Heart right ventricle (tissue), 16 donors: ENCODE data around the gene KRTDAP. TPM values are rescaled to one million over a fixed set of nuclear protein-coding genes. Genes with fewer than 3 reads are reported as not detected.
A peak's percentile ranks its signal among the peaks of the same experiment; 100 is the strongest.

Experiments used
- ATAC-seq, 8 donors: fragments of 200-7000 bp; cut with Tn5 transposase; one replicate each; pipeline ENCODE4 v1.9.1; 2020; ENCODE audit warnings: mild to moderate bottlenecking in 8 of 8, moderate library complexity in 8 of 8, moderate number of reproducible peaks in 1 of 8
- DNase-seq, 2 donors: peaks; one replicate each; pipeline ENCODE4 v3.0.0-alpha.2; 2020
- H3K27ac ChIP-seq, 10 donors: fragments of 200-600 bp; sonication (generic) in 2 of 10; one replicate each; pipeline versions ENCODE4 v1.5.0 to v1.8.0; 2020 to 2022; ENCODE audit warnings: mild to moderate bottlenecking in 3 of 10
- H3K27me3 ChIP-seq, 7 donors: fragments of 200-600 bp; one replicate each; pipeline ENCODE4 v1.8.0; 2021 to 2022; ENCODE audit warnings: mild to moderate bottlenecking in 2 of 7
- H3K36me3 ChIP-seq, 9 donors: fragments of 200-600 bp; sonication (generic) in 1 of 9; one replicate each; pipeline versions ENCODE4 v1.5.0 to v1.8.0; 2020 to 2022; ENCODE audit warnings: mild to moderate bottlenecking in 2 of 9
- H3K4me1 ChIP-seq, 9 donors: fragments of 200-600 bp; sonication (generic) in 1 of 9; one replicate each; pipeline versions ENCODE4 v1.5.0 to v1.8.0; 2020 to 2022; ENCODE audit warnings: mild to moderate bottlenecking in 4 of 9
- H3K4me3 ChIP-seq, 10 donors: fragments of 200-600 bp; sonication (generic) in 2 of 10; one replicate each; pipeline versions ENCODE4 v1.5.0 to v1.8.0; 2020 to 2022; ENCODE audit warnings: mild to moderate bottlenecking in 7 of 10, moderate library complexity in 2 of 10
- H3K9me3 ChIP-seq, 11 donors: fragments of 200-600 bp in 10 of 11; sonication (generic) in 2 of 11; one replicate each; pipeline versions ENCODE4 v1.5.0 to v1.8.0; 2013 to 2022; ENCODE audit warnings: mild to moderate bottlenecking in 2 of 11, control low read depth in 1 of 11, moderate library complexity in 1 of 11
- WGBS, 2 donors: extraction: QIAGEN DNeasy Blood & Tissue Kit; methylation state at CpG; one replicate each; pipeline ENCODE4 v1.1.7; 2013; ENCODE audit warnings: inconsistent platforms in 1 of 2; 5-methylcytosine and 5-hydroxymethylcytosine counted together
- intact Hi-C, 10 donors: fragments of 100-400 bp; cut with DNase I; formaldehyde crosslinking; loops; one replicate each; pipeline versions ENCODE4 v1.11.1 to v1.14.2; 2022
- polyA plus RNA-seq, 2 donors: library from polyadenylated mRNA; stranded (reverse); fragments of 200-250 nt; gene quantifications; one replicate each; pipeline ENCODE4 v1.2.3, GENCODE V29; 2013
- total RNA-seq, 10 donors: library from RNA; stranded (reverse); fragmentation: NEBNext Ultra II Directional in 3 of 10; extraction: Animal tissue kit (Norgen Biotek cat#: 25700) in 3 of 10; gene quantifications; one replicate each; pipeline versions ENCODE4 v1.2.1 to v1.2.4, GENCODE V29; 2021 to 2023
- TF ChIP-seq, protein P1 (sequence below), 9 donors: fragments of 200-600 bp; sonication (generic) in 2 of 9; IDR thresholded peaks; one replicate each; pipeline versions ENCODE4 v1.5.0 to v1.8.0; 2021 to 2022; ENCODE audit warnings: antibody characterized with exemption in 9 of 9, mild to moderate bottlenecking in 5 of 9, moderate library complexity in 1 of 9
- donor health status: Arrhythmogenic right ventricular cardiomyopathy.
- donor health status: ischemic (EF 13 %, LVEDD 7.1; RV severe dilation, severe dysfunction).
- donor health status: healthy with polysubstance abuse.
- donor health status: DM: no; HTN: yes; CAD: no.
- donor health status: DM: no; HTN: no; CAD: no.
- donor health status: ischemic (EF 25% LVEDD 6.9; RV normal size, moderate dysfunction).
- donor health status: ischemic (EF 25% LVEDD 5.7; RV mildly dilated, moderate dysfunction).
- donor health status: healthy.
- donor health status: DM: yes; HTN: yes; CAD: no.
- donor health status: Ischemic cardiomyopathy.
- donor health status: ischemic (EF 35%, LVEDD 5.7; RV mildly dilated, moderate dysfunction).
- donor health status: nonischemic (EF 11% LVEDD 7.7; RV severe dilation, severe dysfunction).
- donor health status: DM: yes; HTN: yes; CAD: no.
- donor health status: PGD.
- donor health status: ischemic (EF 29% LVEDD 5.4; RV normal size, mild dysfunction).
- donor health status: nonischemic (EF 23%, LVEDD 6.1; RV moderate dilation, normal function).

The KRTDAP gene
- total and polyA plus RNA-seq, 12 donors = not detected

DNA sequence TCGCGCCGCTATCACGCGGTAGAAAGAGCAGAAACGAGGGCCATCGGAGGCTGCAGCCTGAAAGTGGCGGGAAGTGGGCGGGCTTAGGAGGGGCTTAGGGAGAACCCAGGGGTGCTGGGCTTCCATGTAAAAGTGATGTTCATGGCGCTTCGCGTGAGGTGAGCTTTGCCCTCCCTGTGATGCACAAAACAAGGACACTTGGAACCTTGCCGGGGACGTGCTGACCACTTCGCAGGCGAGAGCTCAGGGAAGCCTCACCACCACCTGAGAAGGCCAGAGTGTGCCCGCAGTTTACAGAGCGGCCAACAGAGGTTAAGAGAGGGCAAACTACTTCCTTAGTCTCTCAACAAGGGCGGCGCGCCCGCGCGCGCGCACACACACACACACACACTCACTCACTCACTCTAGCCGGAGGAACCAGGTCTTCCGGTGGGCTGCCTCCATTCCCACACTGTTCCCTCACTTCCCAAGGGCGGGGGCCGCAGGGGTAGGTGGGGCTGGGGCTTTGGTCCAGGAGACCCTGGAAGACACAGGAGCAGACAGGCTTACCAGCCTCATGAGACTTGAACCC is 43.6 kb upstream of the KRTDAP start:
- WGBS, 2 donors = 3 to 4% methylated on average over 30 of the region's 30 CpGs
- H3K27me3 ChIP-seq = peaks cover 0 to 64% (median 58%) of the 10 kb centered on the region in 7 donors

GRCh38 chr19:35533201-35533821 is 43.0 kb upstream of the KRTDAP start, which contains the start of gene GAPDHS:
Gene GAPDHS (plus strand): TSS chr19:35533456. CDS start chr19:35533528, 72 bp downstream.
- Histone ChIP-seq H3K9me3 (no peaks in the 10 kb centered on the region), H3K27ac (peak within 1 kb of the TSS in 1 of 10 donors; percentile 60), H3K4me3 (peak within 1 kb of the TSS in 1 of 10 donors; percentile 9), H3K36me3 (no peaks in the 10 kb centered on the region), H3K4me1 (peaks cover 0 to 23% (median 6%) of the 10 kb centered on the region in 9 donors), H3K27me3 (peaks cover 0 to 70% (median 64%) of the 10 kb centered on the region in 7 donors)
- WGBS, 2 donors = 29 to 34% methylated on average over 39 of the region's 39 CpGs
- DNase-seq (no peak), ATAC-seq (peak in 1 of 8 donors; percentile 32)
- intact Hi-C loops = no loop called here
- TF ChIP-seq, protein P1, sequence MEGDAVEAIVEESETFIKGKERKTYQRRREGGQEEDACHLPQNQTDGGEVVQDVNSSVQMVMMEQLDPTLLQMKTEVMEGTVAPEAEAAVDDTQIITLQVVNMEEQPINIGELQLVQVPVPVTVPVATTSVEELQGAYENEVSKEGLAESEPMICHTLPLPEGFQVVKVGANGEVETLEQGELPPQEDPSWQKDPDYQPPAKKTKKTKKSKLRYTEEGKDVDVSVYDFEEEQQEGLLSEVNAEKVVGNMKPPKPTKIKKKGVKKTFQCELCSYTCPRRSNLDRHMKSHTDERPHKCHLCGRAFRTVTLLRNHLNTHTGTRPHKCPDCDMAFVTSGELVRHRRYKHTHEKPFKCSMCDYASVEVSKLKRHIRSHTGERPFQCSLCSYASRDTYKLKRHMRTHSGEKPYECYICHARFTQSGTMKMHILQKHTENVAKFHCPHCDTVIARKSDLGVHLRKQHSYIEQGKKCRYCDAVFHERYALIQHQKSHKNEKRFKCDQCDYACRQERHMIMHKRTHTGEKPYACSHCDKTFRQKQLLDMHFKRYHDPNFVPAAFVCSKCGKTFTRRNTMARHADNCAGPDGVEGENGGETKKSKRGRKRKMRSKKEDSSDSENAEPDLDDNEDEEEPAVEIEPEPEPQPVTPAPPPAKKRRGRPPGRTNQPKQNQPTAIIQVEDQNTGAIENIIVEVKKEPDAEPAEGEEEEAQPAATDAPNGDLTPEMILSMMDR (IDR thresholded peaks at IDR 0.05) = no peak

More for the DNA sequence above, 43.6 kb upstream of the KRTDAP start:
- no peaks in the 10 kb centered on the region for H3K9me3 ChIP-seq
- TF ChIP-seq, protein P1 (IDR thresholded peaks at IDR 0.05) = no peak
- H3K4me3 ChIP-seq = peak overlapping the region in 1 of 10 donors; percentile 9
- intact Hi-C loops = no loop called here
- ATAC-seq (peak in 6 of 8 donors; percentile 14 to 67 (median 60)), DNase-seq (peak in 1 of 2 donors; percentile 35)
- H3K36me3 ChIP-seq = no peaks in the 10 kb centered on the region
- peaks cover 0 to 23% (median 6%) of the 10 kb centered on the region in 9 donors for H3K4me1 ChIP-seq
- no peak overlapping the region for H3K27ac ChIP-seq

DNA sequence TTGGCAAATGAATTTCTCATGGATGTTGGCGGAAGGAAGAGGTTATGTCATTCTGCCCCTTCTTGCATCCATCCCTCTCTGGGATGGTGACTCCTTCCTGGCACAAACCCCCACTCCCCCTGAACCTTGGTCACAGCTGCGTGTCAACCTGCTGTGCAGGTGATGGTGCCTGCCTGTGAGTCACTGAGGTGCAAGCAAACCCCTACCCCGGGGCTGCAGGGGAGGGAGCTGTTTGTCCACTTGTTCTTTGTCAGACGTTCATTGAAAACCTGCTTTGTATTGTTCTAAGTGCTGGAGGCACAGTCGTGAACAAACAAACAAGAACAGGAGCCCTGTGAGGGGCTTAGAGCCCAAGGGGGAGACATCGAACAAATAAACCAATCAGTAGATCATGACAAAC is 41.0 kb upstream of the KRTDAP start:
- no peak overlapping the region for H3K27ac ChIP-seq
- no peak overlapping the region for H3K4me3 ChIP-seq
- WGBS, 2 donors = 50 to 62% methylated on average over 6 of the region's 6 CpGs
- H3K4me1 ChIP-seq = peaks cover 0 to 23% (median 6%) of the 10 kb centered on the region in 9 donors
- no peak for ATAC-seq
- H3K9me3 ChIP-seq = no peaks in the 10 kb centered on the region
- TF ChIP-seq, protein P1 (IDR thresholded peaks at IDR 0.05) = no peak
- H3K27me3 ChIP-seq = peaks cover 0 to 90% (median 75%) of the 10 kb centered on the region in 7 donors
- H3K36me3 ChIP-seq = no peaks in the 10 kb centered on the region
- intact Hi-C loops = no loop called here
- DNase-seq = no peak

DNA sequence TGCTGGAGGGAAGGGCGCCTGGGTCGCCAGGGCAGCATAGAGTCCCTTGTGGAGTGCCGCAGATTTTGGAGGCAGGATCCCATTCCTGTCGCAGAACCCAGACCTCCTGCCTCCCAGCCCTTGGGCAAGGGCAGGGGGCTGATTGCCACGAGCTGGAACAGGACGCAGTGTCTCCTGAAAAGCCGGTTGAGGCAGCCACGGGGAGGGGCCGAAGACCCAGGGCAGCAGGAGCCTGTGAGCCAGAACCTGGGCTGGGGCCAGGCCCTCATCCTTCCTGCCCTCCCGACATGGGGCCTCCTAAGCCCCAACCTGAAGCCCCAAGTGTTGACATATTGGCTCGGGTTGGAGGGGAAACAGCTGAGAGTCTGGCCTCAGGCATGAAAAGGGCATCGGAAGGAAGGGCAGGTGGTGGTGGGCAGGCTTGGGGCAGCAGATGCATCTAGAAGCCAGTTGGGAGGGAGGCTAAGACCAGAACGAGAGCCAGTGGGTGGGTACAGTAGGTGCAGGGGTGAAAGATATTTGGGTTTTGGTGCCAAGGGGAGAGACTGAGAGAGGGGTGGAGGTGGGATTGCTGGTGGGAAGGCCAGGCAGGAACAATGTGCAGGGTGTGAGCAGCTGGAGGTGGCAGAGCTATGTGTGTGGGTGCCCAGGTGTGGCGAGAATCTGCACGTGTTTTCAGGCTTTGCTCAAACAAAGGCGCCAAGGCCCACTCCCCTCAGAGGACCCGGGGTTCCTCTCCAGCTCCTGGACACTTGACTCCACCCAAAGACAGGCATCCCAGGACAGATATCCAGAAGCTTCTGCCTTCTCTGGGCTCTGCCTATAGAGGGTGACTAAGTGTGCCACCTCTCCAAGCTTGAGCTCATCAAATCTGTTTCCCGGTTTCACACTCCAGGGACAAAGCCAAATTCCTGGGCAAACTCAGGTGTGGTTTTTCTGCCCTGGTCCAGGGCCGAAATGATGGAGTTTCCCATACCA is 39.3 kb upstream of the KRTDAP start:
- Histone ChIP-seq H3K36me3 (no peaks in the 10 kb centered on the region), H3K4me1 (peaks cover 0 to 23% (median 6%) of the 10 kb centered on the region in 9 donors), H3K27ac (no peak overlapping the region), H3K9me3 (no peaks in the 10 kb centered on the region), H3K27me3 (peaks cover 0 to 98% (median 82%) of the 10 kb centered on the region in 7 donors), H3K4me3 (no peak overlapping the region)
- TF ChIP-seq, protein P1 (IDR thresholded peaks at IDR 0.05) = no peak
- WGBS, 2 donors = 60% methylated on average over 19 of the region's 19 CpGs
- ATAC-seq (no peak), DNase-seq (no peak)
- intact Hi-C loops = no loop called here
